ENCODE measurements around the gene CDH23.

- TF ChIP-seq CTCF (conservative IDR thresholded peaks at IDR 0.05; ENCODE audit: low read depth, low read length) (no peak), EZH2phosphoT487 (IDR thresholded peaks at IDR 0.05; ENCODE audit: borderline replicate concordance, low read length) (no peak)
These were observed 18.2 kb upstream of the CDH23 start for GRCh38 chr10:71378336-71379117.
